H1 (cell line): ENCODE data around the gene CSAD. TPM values are rescaled to one million over a fixed set of nuclear protein-coding genes. Genes with fewer than 3 reads are reported as not detected.

ENCODE experiments used
- CTCF ChIA-PET: fragments of 300-600 bp; sonication (Branson Sonifier 250); formaldehyde crosslinking; loops from one replicate; lab custom pipeline; 2021; ENCODE audit not compliant: partially characterized antibody; lab: Charles Lee
- POLR2A ChIA-PET: fragments of 300-600 bp; sonication (Branson Sonifier 250); formaldehyde crosslinking; loops from one replicate; lab custom pipeline; 2021; ENCODE audit warnings: inconsistent platforms; ENCODE audit not compliant: partially characterized antibody; lab: Charles Lee
- DNase-seq, 2 experiments: peaks; one replicate each; pipeline versions ENCODE4 v3.0.0 to v3.0.0-alpha.2; 2010 to 2022; ENCODE audit warnings: low spot score in 2 of 2, low read depth in 1 of 2, mixed read lengths in 1 of 2
- FAIRE-seq: peaks from 2 replicates; lab custom pipeline; 2011; peaks lifted over from hg19 to GRCh38; lab: Jason Lieb, UNC
- H2AFZ ChIP-seq: 2 replicates; pipeline ENCODE4 v1.8.1; 2012; ENCODE audit warnings: low read length, inconsistent platforms
- H2AK5ac ChIP-seq: 2 replicates; pipeline ENCODE4 v1.6.1; 2013; ENCODE audit warnings: low read depth, low read length
- H2BK120ac ChIP-seq: replicated peaks from 2 replicates; pipeline ENCODE3; 2013; ENCODE audit warnings: low read depth, low read length, inconsistent platforms
- H2BK12ac ChIP-seq: 2 replicates; pipeline ENCODE4 v1.6.1; 2013; ENCODE audit warnings: low read depth, low read length
- H2BK15ac ChIP-seq: 2 replicates; pipeline ENCODE4 v1.6.1; 2013; ENCODE audit warnings: low read length
- H2BK20ac ChIP-seq: 2 replicates; pipeline ENCODE4 v1.6.1; 2013; ENCODE audit warnings: low read length
- H2BK5ac ChIP-seq: 2 replicates; pipeline ENCODE4 v1.6.1; 2013; ENCODE audit warnings: low read depth, low read length
- H3K14ac ChIP-seq: 2 replicates; pipeline ENCODE4 v1.6.1; 2013; ENCODE audit warnings: inconsistent platforms; ENCODE audit not compliant: insufficient read length
- H3K18ac ChIP-seq: 2 replicates; pipeline ENCODE4 v1.6.1; 2013; ENCODE audit warnings: low read length; ENCODE audit errors: extremely low read depth
- H3K23ac ChIP-seq: 2 replicates; pipeline ENCODE4 v1.6.1; 2013; ENCODE audit warnings: inconsistent platforms; ENCODE audit not compliant: insufficient read length
- H3K23me2 ChIP-seq: 2 replicates; pipeline ENCODE4 v1.6.1; 2013; ENCODE audit warnings: low read depth, low read length
- H3K27ac ChIP-seq: 2 replicates; pipeline ENCODE4 v1.6.1; 2011; ENCODE audit warnings: low read depth, low read length, inconsistent platforms
- H3K27me3 ChIP-seq, 4 experiments: replicated peaks in 1 of 4; 1 replicate in 1 of 4; 2 replicates in 3 of 4; pipeline versions ENCODE4 v1.6.1 to v1.8.1; 2011 to 2013; ENCODE audit warnings: low read length in 3 of 4, mild to moderate bottlenecking in 3 of 4, inconsistent platforms in 2 of 4, mixed read lengths in 2 of 4, moderate library complexity in 1 of 4; ENCODE audit not compliant: control insufficient read depth in 3 of 4, insufficient read depth in 3 of 4; ENCODE audit errors: extremely low read depth in 1 of 4
- H3K36me3 ChIP-seq, 4 experiments: 2 replicates each; pipeline versions ENCODE4 v1.6.1 to v1.8.1; 2011 to 2013; ENCODE audit warnings: mild to moderate bottlenecking in 4 of 4, low read length in 3 of 4, moderate library complexity in 2 of 4, control low read depth in 1 of 4, inconsistent platforms in 1 of 4; ENCODE audit not compliant: insufficient read depth in 4 of 4, control insufficient read depth in 2 of 4
- H3K4ac ChIP-seq: replicated peaks from 2 replicates; pipeline ENCODE3; 2013; ENCODE audit warnings: low read length, low read depth, mixed read lengths, inconsistent platforms; ENCODE audit not compliant: insufficient read length
- H3K4me1 ChIP-seq, 4 experiments: replicated peaks in 1 of 4; 1 replicate in 1 of 4; 2 replicates in 3 of 4; pipeline versions ENCODE4 v1.6.1 to v1.8.1; 2011 to 2013; ENCODE audit warnings: low read length in 3 of 4, inconsistent platforms in 2 of 4, mixed read lengths in 1 of 4; ENCODE audit not compliant: insufficient read depth in 4 of 4, control insufficient read depth in 3 of 4
- H3K4me2 ChIP-seq, 2 experiments: 2 replicates each; pipeline versions ENCODE4 v1.6.1 to v1.8.1; 2011 to 2013; ENCODE audit warnings: low read depth in 2 of 2, low read length in 2 of 2, control low read depth in 1 of 2, inconsistent platforms in 1 of 2, mild to moderate bottlenecking in 1 of 2; ENCODE audit not compliant: insufficient read depth in 1 of 2
- H3K4me3 ChIP-seq, 4 experiments: fragments of 200-600, 300-600 bp in 1 of 4; sonication (generic), shearing (Covaris generic), sonication (Bioruptor Twin) in 1 of 4; 2 replicates each; pipeline versions ENCODE4 v1.5.1 to v1.8.1; 2011 to 2016; ENCODE audit warnings: low read length in 4 of 4, low read depth in 3 of 4, control low read depth in 2 of 4, inconsistent platforms in 2 of 4, mild to moderate bottlenecking in 2 of 4, mixed read lengths in 1 of 4, moderate library complexity in 1 of 4; ENCODE audit not compliant: insufficient read depth in 2 of 4; ENCODE audit errors: extremely low read depth in 1 of 4
- H3K56ac ChIP-seq: replicated peaks from 2 replicates; pipeline ENCODE3; 2013; ENCODE audit warnings: low read depth, mild to moderate bottlenecking, mixed read lengths, low read length, inconsistent platforms; ENCODE audit not compliant: insufficient read length
- H3K79me1 ChIP-seq: 2 replicates; pipeline ENCODE4 v1.6.1; 2013; ENCODE audit warnings: low read depth, low read length, control low read depth
- H3K79me2 ChIP-seq, 2 experiments: 2 replicates each; pipeline versions ENCODE4 v1.6.1 to v1.8.1; 2012 to 2013; ENCODE audit warnings: low read length in 2 of 2, mild to moderate bottlenecking in 2 of 2, inconsistent platforms in 1 of 2; ENCODE audit not compliant: insufficient read depth in 2 of 2, control insufficient read depth in 1 of 2
- H3K9ac ChIP-seq, 4 experiments: replicated peaks in 1 of 4; 1 replicate in 1 of 4; 2 replicates in 3 of 4; pipeline versions ENCODE4 v1.6.1 to v1.8.1; 2011 to 2013; ENCODE audit warnings: low read depth in 3 of 4, low read length in 3 of 4, control low read depth in 2 of 4, mild to moderate bottlenecking in 2 of 4, moderate library complexity in 2 of 4, inconsistent platforms in 1 of 4; ENCODE audit errors: extremely low read depth in 1 of 4
- H3K9me3 ChIP-seq, 2 experiments: 2 replicates each; pipeline versions ENCODE4 v1.6.1 to v1.8.1; 2012 to 2013; ENCODE audit warnings: mild to moderate bottlenecking in 2 of 2, moderate library complexity in 2 of 2, control low read depth in 1 of 2, inconsistent platforms in 1 of 2, low read depth in 1 of 2, low read length in 1 of 2, mixed read lengths in 1 of 2; ENCODE audit not compliant: insufficient read depth in 2 of 2
- H4K20me1 ChIP-seq, 2 experiments: replicated peaks in 1 of 2; 2 replicates each; pipeline versions ENCODE3 to v1.8.1; 2011 to 2013; ENCODE audit warnings: inconsistent platforms in 2 of 2, low read length in 2 of 2, mild to moderate bottlenecking in 1 of 2; ENCODE audit not compliant: insufficient read depth in 2 of 2, control insufficient read depth in 1 of 2
- H4K5ac ChIP-seq: 2 replicates; pipeline ENCODE4 v1.6.1; 2013; ENCODE audit warnings: low read length, low read depth, mixed read lengths, inconsistent platforms; ENCODE audit not compliant: insufficient read length
- H4K8ac ChIP-seq: 2 replicates; pipeline ENCODE4 v1.8.0; 2013; ENCODE audit warnings: mild to moderate bottlenecking, moderate library complexity, low read length, inconsistent platforms; ENCODE audit not compliant: insufficient read depth; ENCODE audit errors: extremely low read depth
- H4K91ac ChIP-seq: replicated peaks from 2 replicates; pipeline ENCODE3; 2013; ENCODE audit warnings: low read length, mixed read lengths, inconsistent platforms; ENCODE audit not compliant: insufficient read length
- EGR1 ChIP-seq: IDR thresholded peaks from 2 replicates; pipeline ENCODE4 v1.6.1; 2011; ENCODE audit warnings: low read depth, low read length, borderline replicate concordance
- EZH2 ChIP-seq: fragments of 200-600 bp; sonication (generic); IDR thresholded peaks from 2 replicates; pipeline ENCODE4 v1.7.1; 2012; ENCODE audit warnings: low read depth, mild to moderate bottlenecking, moderate library complexity, low read length, inconsistent platforms; ENCODE audit not compliant: severe bottlenecking
- GABPA ChIP-seq: IDR thresholded peaks from 2 replicates; pipeline ENCODE4 v1.6.1; 2011; ENCODE audit warnings: mild to moderate bottlenecking, low read length, moderate library complexity, borderline replicate concordance; ENCODE audit not compliant: insufficient read depth
- HDAC2 ChIP-seq, 2 experiments: fragments of 300-600 bp in 1 of 2; sonication (generic) in 1 of 2; IDR thresholded peaks; 2 replicates each; pipeline ENCODE4 v1.6.1; 2011 to 2012; ENCODE audit warnings: low read depth in 2 of 2, low read length in 2 of 2, mild to moderate bottlenecking in 2 of 2, moderate library complexity in 2 of 2, borderline replicate concordance in 1 of 2, inconsistent platforms in 1 of 2
- KDM1A ChIP-seq: fragments of 200-600, 300-600 bp; sonication (generic); IDR thresholded peaks from 2 replicates; pipeline ENCODE4 v1.7.1; 2016; ENCODE audit warnings: mild to moderate bottlenecking, low read length, borderline replicate concordance
- whole genome bisulfite sequencing, 2 experiments: shearing (Covaris generic) in 1 of 2; methylation state at CpG; one replicate each; pipeline versions ENCODE4 v1.1.6 to v1.1.7; 2013 to 2015; ENCODE audit warnings: low lambda C conversion rate in 2 of 2, mixed read lengths in 2 of 2, inconsistent platforms in 1 of 2, low coverage in 1 of 2, missing lambda C conversion rate in 1 of 2; ENCODE audit not compliant: insufficient replicate concordance in 2 of 2, insufficient coverage in 1 of 2, insufficient read length in 1 of 2; ENCODE audit errors: extremely low coverage in 1 of 2, missing lambda C conversion rate in 1 of 2; 5-methylcytosine and 5-hydroxymethylcytosine counted together
- polyA plus RNA-seq, 7 experiments: library from polyadenylated mRNA; depleted of rRNA in 3 of 7; stranded (reverse) in 5 of 7; unstranded in 2 of 7; fragments of >200 nt in 5 of 7; fragments of 200-250 nt in 2 of 7; gene quantifications; 1 replicate in 5 of 7; 2 replicates in 1 of 7; 4 replicates in 1 of 7; pipeline versions ENCODE4 v1.2.1 to v1.2.3, GENCODE V29; 2011 to 2013; ENCODE audit warnings: missing spikeins in 2 of 7, mixed read lengths in 2 of 7
- total RNA-seq: library from RNA; stranded (reverse); fragmentation: NEBNext Ultra II Directional; extraction: Animal tissue kit (Norgen Biotek cat#: 25700); gene quantifications from 2 replicates; pipeline ENCODE4 v1.2.1, GENCODE V29; 2021

Gene CSAD
- total and polyA plus RNA-seq, 2 of the 8 experiments (the other 6 are each of a cell fraction or from before 2014, with no cell fraction given): 8.8 to 11.3 TPM

DNA sequence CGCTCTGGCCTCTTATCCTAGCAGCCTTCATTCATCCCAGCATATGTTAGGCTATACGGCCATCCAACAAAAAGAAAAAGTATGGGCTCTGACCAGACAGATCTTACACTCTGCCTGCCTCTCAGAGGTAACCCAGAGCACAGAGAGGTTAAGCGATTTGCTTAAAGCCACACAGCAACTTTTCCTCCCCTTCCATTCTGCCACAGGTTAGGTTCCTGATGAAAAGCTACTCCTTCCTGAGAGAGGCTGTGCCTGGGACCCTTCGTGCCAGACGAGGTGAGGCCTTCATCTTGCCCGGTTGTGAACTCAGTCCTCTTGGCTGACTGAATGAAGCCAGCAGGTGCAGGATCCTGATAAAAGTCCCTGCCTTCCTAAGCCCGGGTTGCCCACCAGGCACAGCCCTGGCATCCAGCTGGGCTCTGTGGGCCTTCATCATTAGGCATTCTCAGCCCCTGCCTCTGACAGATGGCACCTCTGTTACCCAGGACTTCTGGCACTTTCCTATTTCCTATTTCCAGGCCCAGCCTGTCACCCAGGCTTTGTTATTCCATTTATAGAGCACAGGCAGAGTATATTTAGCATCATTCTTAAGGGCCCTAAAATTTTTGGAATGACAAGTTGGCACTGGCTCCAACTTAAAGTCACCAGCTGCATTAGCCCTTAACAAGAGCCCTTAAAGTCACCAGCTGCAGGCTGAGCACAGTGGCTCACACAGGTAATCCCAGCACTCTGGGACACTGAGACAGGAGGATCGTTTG is 64.7 kb downstream of the CSAD start:
- no peak overlapping the region for H2BK20ac ChIP-seq
- H3K4me3 ChIP-seq: no peak overlapping the region
- H2BK12ac ChIP-seq: no peak overlapping the region
- H3K79me1 ChIP-seq: no peaks in the 10 kb centered on the region
- H3K27ac ChIP-seq: no peak overlapping the region
- H3K4me2 ChIP-seq: no peak overlapping the region
- H2BK120ac ChIP-seq: no peak overlapping the region
- H3K23me2 ChIP-seq: 0 out of 2 replicates have a peak, but pooled peaks cover 3% of the 10 kb centered on the region
- no peak overlapping the region for H2AFZ ChIP-seq
- no peak overlapping the region for H3K56ac ChIP-seq
- FAIRE-seq: no peak
- H3K9me3 ChIP-seq: no peaks in the 10 kb centered on the region
- no peak overlapping the region for H4K5ac ChIP-seq
- POLR2A ChIA-PET: interaction anchor here (0.6 to 1.1 kb wide), 4 partner anchors 17 to 65 kb away, joined by 3 read pairs; partner anchors contain the start of genes CSAD and ZNF740
- H3K4ac ChIP-seq: no peak overlapping the region
- no peak overlapping the region for H3K9ac ChIP-seq
- no peak overlapping the region for H3K18ac ChIP-seq
- H3K4me1 ChIP-seq: peaks cover 0 to 3% (median 2%) of the 10 kb centered on the region in 4 experiments; a peak in 3 of 7 replicates
- TF ChIP-seq EZH2 (no peak), EGR1 (no peak), KDM1A (peak; percentile 99), HDAC2 (IDR thresholded peaks at IDR 0.05; ENCODE audit: borderline replicate concordance in 1 of 2, low read depth in 2 of 2, low read length in 2 of 2) (peak in 1 of 2 experiments; percentile 94; a peak in 2 of 4 replicates), GABPA (no peak)
- TF ChIP-seq, all 59 proteins: peak for 2
- no peak overlapping the region for H4K91ac ChIP-seq
- no peak overlapping the region for H3K14ac ChIP-seq
- H2AK5ac ChIP-seq: no peak overlapping the region
- DNase-seq: no peak
- CTCF ChIA-PET: interaction anchor here (0.6 to 4.8 kb wide), 11 partner anchors 13 to 1276 kb away, joined by 3 to 20 read pairs (median 3); partner anchors contain the start of genes IGFBP6 and SOAT2
- WGBS, 2 experiments: 92% methylated on average over 8 of the region's 8 CpGs; no CpG with 5 or more reads in 1 of the 2 experiments
- no peak overlapping the region for H4K8ac ChIP-seq
- no peaks in the 10 kb centered on the region for H3K36me3 ChIP-seq
- H4K20me1 ChIP-seq: no peaks in the 10 kb centered on the region
- no peak overlapping the region for H2BK15ac ChIP-seq
- no peaks in the 10 kb centered on the region for H3K27me3 ChIP-seq
- H3K23ac ChIP-seq: no peak overlapping the region
- H2BK5ac ChIP-seq: no peak overlapping the region
- H3K79me2 ChIP-seq: no peaks in the 10 kb centered on the region
